ENCODE results near the gene TSSK3. TPM values are rescaled to one million over a fixed set of nuclear protein-coding genes. Genes with fewer than 3 reads are reported as not detected.
A peak's percentile ranks its signal among the peaks of the same experiment; 100 is the strongest.

Gene TSSK3
- total RNA-seq, 1 experiment from 2014 or later, result 1.6 TPM

- Histone ChIP-seq H3K4me1 (ENCODE audit: control insufficient read depth in 1 of 2, insufficient read depth in 2 of 2, low read length in 2 of 2) (peaks cover 5 to 21% of the 10 kb centered on the region in 2 experiments; a peak in 3 of 4 replicates), H2AFZ (ENCODE audit: low read depth, low read length, poor library complexity, severe bottlenecking) (no peak overlapping the region), H4K20me1 (ENCODE audit: insufficient read depth) (no peaks in the 10 kb centered on the region), H3K4me3 (replicated peaks in 1 of 2; ENCODE audit: low read depth in 1 of 2, low read length in 2 of 2) (peak overlapping the region; percentile 69 to 78), H3K9me3 (ENCODE audit: control insufficient read depth in 1 of 2, insufficient read depth in 1 of 2, low read depth in 1 of 2, low read length in 2 of 2) (no peaks in the 10 kb centered on the region), H3K27me3 (ENCODE audit: insufficient read depth, low read length) (no peaks in the 10 kb centered on the region), H3K4me2 (ENCODE audit: low read length) (peak overlapping the region; percentile 90), H3K36me3 (ENCODE audit: control insufficient read depth in 1 of 2, insufficient read depth in 2 of 2, low read length in 2 of 2) (no peaks in the 10 kb centered on the region), H3K9ac (ENCODE audit: low read length) (peak overlapping the region; percentile 86), H3K79me2 (ENCODE audit: insufficient read depth, low read length) (no peaks in the 10 kb centered on the region), H3K9me2 (ENCODE audit: insufficient read depth) (no peaks in the 10 kb centered on the region), H3K27ac (ENCODE audit: low read depth, low read length) (peak overlapping the region; percentile 89)
- ATAC-seq (peak; percentile 94), DNase-seq (ENCODE audit: low read depth, low spot score) (peak; percentile 84)
- no TSS peak for BruUV-seq (replicated peaks)
- CTCF ChIA-PET, result interaction anchor here (0.6 to 2.4 kb wide), 3 partner anchors 15 to 43 kb away, joined by 3 to 8 read pairs (median 4); partner anchors contain the start of genes BSDC1 and MARCKSL1
- RAD21 ChIA-PET (ENCODE audit: low non-redundant PET in 1 of 2, low total read pairs in 2 of 2, uncharacterized antibody in 2 of 2, unreplicated experiment in 2 of 2), result interaction anchor here in 1 of 2 experiments (0.6 kb wide), 1 partner anchor 40 kb away, joined by 5 read pairs; no protein-coding TSS in a partner anchor
- intact Hi-C loops (cut with micrococcal nuclease), result no loop called here
- POLR2A ChIA-PET, result interaction anchor here (1.1 to 2.7 kb wide), 3 partner anchors 14 to 17 kb away, joined by 3 to 18 read pairs (median 4); partner anchors contain the start of gene MARCKSL1
- TF ChIP-seq EZH2 (IDR thresholded peaks at IDR 0.05) (no peak), SIN3A (IDR thresholded peaks at IDR 0.05; ENCODE audit: low read depth) (no peak), ATF3 (IDR thresholded peaks at IDR 0.05) (no peak), TCF7L2 (IDR thresholded peaks at IDR 0.05; ENCODE audit: borderline replicate concordance, extremely low read depth, insufficient read depth, insufficient read length) (no peak), CBX3 (IDR thresholded peaks at IDR 0.05; ENCODE audit: low read depth) (no peak; the same call in 1 of the 2 replicates), ZFX (IDR thresholded peaks at IDR 0.05) (peak; percentile 55), ZNF274 (IDR thresholded peaks at IDR 0.05; ENCODE audit: low read depth, low read length) (no peak), ZBTB33 (IDR thresholded peaks at IDR 0.05; ENCODE audit: extremely low read depth, insufficient replicate concordance, low read length) (no peak), YY1 (IDR thresholded peaks at IDR 0.05; ENCODE audit: extremely low read depth, insufficient replicate concordance, low read depth, low read length) (no peak), JUND (IDR thresholded peaks at IDR 0.05) (no peak), POLR2AphosphoS5 (IDR thresholded peaks at IDR 0.05; ENCODE audit: low read depth, low read length) (peak; percentile 85), RAD21 (IDR thresholded peaks at IDR 0.05; ENCODE audit: low read depth) (no peak), POLR2A (IDR thresholded peaks at IDR 0.05; ENCODE audit: borderline replicate concordance, extremely low read depth, insufficient read depth, insufficient read length) (peak; percentile 60), ELF1 (IDR thresholded peaks at IDR 0.05; ENCODE audit: borderline replicate concordance, low read depth) (no peak), REST (IDR thresholded peaks at IDR 0.05; ENCODE audit: low read depth) (no peak), CTCF (IDR thresholded peaks at IDR 0.05 in 2 of 3, conservative IDR thresholded peaks at IDR 0.05 in 1 of 3; ENCODE audit: borderline replicate concordance in 1 of 3, insufficient read depth in 1 of 3, low read depth in 2 of 3, low read length in 2 of 3) (no peak), EGR1 (IDR thresholded peaks at IDR 0.05; ENCODE audit: low read depth) (no peak; the same call in 1 of the 2 replicates), EZH2phosphoT487 (IDR thresholded peaks at IDR 0.05; ENCODE audit: borderline replicate concordance) (no peak)
Observed at GRCh38 chr1:32351399-32352238, 10.7 kb upstream of the TSSK3 start.

Measured in HCT116 (cell line).